Measurements from ENCODE around the gene MYOC.

MYOC gene

DNA sequence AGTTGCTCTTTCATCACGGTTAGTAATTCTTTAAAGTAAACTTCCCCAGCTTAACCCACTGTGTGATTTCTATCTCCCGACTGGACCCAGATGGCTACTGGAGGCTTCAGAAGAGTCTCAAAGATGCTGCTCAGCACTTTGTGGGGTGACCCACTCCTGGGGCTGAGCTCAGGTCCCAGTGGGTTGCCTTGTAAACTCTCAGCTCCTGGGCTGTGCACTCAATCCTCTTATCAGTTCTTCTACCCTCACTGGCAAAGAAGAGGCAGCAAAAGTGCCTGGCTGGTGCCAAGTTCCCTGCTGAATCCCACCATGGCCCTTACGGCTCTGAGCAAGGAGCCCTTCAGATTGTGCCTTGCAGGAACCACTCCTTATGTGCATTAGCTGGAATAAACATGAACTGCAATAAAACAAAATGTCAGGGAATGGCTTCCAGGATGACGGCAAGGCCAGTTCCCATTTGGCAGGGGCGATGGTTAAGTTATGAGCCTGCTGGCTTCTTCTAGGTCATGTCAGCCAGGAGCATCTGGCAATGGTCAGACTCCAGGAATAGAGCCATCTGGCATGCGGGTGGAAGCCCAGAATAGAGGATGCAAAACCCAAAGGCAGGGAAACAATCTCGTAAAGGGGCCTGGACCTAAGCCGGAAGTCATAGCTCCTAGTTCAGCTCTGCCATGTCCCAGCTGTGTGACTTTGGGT, 6.8 kb downstream of the MYOC start:
- peak; percentile 84 for DNase-seq (ENCODE audit: low spot score)
- Histone ChIP-seq H3K27ac (peak overlapping the region; percentile 73 to 84), H3K4me3 (peak overlapping the region; percentile 39)
- TF ChIP-seq, protein P1, sequence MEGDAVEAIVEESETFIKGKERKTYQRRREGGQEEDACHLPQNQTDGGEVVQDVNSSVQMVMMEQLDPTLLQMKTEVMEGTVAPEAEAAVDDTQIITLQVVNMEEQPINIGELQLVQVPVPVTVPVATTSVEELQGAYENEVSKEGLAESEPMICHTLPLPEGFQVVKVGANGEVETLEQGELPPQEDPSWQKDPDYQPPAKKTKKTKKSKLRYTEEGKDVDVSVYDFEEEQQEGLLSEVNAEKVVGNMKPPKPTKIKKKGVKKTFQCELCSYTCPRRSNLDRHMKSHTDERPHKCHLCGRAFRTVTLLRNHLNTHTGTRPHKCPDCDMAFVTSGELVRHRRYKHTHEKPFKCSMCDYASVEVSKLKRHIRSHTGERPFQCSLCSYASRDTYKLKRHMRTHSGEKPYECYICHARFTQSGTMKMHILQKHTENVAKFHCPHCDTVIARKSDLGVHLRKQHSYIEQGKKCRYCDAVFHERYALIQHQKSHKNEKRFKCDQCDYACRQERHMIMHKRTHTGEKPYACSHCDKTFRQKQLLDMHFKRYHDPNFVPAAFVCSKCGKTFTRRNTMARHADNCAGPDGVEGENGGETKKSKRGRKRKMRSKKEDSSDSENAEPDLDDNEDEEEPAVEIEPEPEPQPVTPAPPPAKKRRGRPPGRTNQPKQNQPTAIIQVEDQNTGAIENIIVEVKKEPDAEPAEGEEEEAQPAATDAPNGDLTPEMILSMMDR (IDR thresholded peaks at IDR 0.05), result no peak

DNA sequence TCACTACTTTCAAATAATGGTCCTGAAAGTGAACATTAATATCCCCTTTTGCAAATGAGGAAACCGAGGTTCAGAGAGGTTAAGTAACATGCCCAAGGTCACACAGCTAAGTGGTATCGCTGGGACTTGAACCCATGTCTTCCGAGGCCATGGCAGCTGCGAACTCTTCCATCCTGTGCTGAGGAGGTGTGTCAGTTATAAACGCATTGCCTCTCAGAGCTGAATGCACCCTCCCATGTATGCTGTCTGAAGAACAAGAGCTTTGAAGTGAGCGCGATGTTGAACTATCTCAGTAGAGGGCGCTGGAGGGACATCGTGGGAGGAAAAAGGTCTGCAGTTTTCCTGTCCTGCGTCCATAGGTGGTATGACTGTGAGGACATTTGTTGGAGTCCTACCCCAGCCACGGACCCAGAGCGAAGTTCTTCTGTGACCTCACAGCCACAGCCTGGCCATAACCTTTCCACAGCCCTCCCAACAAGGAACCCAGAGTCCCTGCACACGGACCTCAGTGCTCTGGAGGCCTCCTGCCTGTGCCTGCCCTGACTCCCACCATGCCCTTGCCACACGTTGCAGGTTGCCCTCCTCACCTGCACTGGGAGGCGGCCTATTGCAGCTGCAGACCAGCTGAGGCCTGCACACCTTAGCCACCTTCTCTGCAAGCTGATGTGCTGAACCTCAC, 7.5 kb downstream of the MYOC start:
- TF ChIP-seq, protein P1 (IDR thresholded peaks at IDR 0.05), result peak; percentile 79
- Histone ChIP-seq H3K27ac (peak overlapping the region; percentile 73 to 84), H3K4me3 (peak overlapping the region; percentile 39)
- DNase-seq (ENCODE audit: low spot score), result peak; percentile 88

DNA sequence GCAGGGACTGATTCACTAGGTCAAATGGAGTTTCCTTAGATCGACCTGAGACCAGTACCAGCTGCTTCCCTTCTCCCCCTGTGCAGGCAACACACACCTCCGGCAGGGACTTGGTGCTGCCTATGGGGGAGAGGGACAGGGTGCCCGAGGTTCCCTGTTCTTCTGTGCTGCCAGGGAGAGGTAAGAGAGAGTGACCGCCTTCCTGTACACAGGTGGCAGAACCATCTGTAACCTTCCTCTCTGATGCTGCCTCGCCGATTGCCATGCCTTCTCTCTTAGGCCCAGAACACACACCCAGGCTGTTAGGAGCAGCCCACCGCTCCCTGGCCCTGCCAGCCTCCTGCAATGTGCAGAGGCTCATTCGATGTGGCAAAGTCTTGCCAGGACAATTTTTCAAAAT, 9.3 kb downstream of the MYOC start:
- TF ChIP-seq, protein P1 (IDR thresholded peaks at IDR 0.05), result no peak
- DNase-seq (ENCODE audit: low spot score), result no peak
- no peak overlapping the region for H3K4me3 ChIP-seq
- H3K27ac ChIP-seq, result no peak overlapping the region

DNA sequence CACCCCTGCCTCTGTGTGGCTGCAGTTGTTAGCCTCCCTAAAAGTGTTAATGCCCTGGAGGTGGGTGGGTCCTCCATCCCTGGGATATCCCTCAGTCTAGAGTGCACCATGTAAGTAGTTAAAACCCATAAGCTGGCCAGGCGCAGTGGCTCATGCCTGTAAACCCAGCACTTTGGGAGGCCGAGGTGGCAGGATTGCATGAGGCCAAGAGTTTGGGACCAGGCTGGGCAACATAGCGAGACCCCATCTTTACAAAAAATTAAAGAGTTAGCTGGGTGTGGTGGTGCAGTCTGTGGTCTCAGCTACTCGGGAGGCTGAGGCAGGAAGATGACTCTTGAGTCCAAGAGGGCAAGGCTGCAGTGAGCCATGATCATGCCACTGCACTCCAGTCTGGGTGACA, 10.3 kb downstream of the MYOC start:
- no peak for DNase-seq (ENCODE audit: low spot score)
- H3K27ac ChIP-seq, result no peak overlapping the region
- H3K4me3 ChIP-seq, result no peak overlapping the region
- TF ChIP-seq, protein P1 (IDR thresholded peaks at IDR 0.05), result no peak

DNA sequence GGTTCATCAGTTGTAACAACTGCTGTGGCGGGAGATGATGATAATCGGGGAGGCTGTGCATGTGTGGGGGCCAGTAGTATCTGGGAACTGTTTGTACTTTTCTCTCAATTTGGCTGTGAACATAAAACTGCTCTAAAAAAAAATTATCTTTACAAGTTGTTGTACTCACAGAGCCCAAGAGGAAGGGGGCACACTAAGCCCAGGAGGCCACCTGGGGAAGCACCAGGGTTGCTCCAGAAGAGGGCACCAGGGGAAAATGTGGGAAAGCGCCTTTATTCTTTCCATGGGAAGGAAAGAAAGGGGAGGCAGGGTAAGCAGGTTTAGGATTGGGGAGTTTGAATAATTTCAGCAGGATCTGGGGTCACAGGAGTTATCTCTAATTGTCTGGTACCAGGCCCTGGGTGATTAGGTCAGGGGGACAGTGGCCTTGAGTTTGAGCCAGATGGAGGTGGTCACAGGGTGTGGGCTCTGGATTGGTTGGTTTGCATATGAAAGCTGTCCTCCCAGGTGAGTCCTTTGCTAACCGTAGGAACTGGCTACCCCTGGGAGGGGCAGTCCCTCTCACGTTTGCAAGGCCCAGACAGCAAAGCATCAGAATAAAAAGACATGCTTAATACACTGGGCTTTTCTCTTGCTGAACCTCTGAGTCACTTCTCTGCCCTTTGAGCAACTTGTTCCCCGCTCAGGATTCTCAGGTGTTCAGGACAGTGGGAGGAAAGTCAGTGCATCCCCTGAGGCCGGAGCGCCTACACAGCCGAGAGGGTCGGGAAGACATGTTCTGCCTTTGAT, 11.2 kb downstream of the MYOC start:
- H3K4me3 ChIP-seq, result no peak overlapping the region
- TF ChIP-seq, protein P1 (IDR thresholded peaks at IDR 0.05), result no peak
- no peak for DNase-seq (ENCODE audit: low spot score)
- H3K27ac ChIP-seq, result no peak overlapping the region

DNA sequence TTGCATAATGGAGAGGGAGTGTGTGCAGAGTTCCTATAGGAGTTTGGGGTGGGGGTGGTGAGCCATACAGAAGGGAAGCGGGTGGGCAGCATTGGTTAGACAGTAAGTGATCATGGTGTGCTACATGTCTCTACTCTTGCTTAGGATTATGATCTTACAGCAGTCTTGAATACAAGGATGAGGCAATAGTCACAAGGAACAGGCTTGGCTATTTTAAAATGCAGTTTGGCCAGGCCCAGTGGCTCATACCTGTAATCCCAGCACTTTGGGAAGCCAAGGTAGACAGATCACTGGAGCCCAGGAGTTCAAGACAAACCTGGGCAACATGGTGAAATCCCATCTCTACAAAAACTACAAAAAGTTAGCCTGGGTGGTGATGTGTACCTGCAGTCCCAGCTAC, 12.3 kb downstream of the MYOC start:
- Histone ChIP-seq H3K4me3 (no peak overlapping the region), H3K27ac (no peak overlapping the region)
- TF ChIP-seq, protein P1 (IDR thresholded peaks at IDR 0.05), result no peak
- no peak for DNase-seq (ENCODE audit: low spot score)
